GM12865 (cell line): ENCODE results near the gene GPR108.

Source experiments
- DNase-seq: peaks from one replicate; pipeline ENCODE4 v3.0.0; 2010; ENCODE audit warnings: low read depth
- H3K4me3 ChIP-seq: 2 replicates; pipeline ENCODE4 v1.5.1; 2011; ENCODE audit warnings: mild to moderate bottlenecking, low read depth, low read length, control low read depth
- CTCF ChIP-seq: IDR thresholded peaks from 2 replicates; pipeline ENCODE4 v1.5.1; 2011; ENCODE audit warnings: low read length, control low read depth, low read depth, inconsistent platforms; ENCODE audit not compliant: insufficient read depth; ENCODE audit errors: missing control alignments

The GPR108 gene

GRCh38 chr19:6760606-6761005 lies 23.2 kb upstream of the GPR108 start:
- TF ChIP-seq CTCF = no peak
- no peak overlapping the region for H3K4me3 ChIP-seq
- no peak for DNase-seq

- H3K4me3 ChIP-seq = no peak overlapping the region
- no peak for DNase-seq
- no peak for TF ChIP-seq CTCF
Measured at GRCh38 chr19:6754653-6755463, 17.5 kb upstream of the GPR108 start.

GRCh38 chr19:6754136-6754535 lies 16.8 kb upstream of the GPR108 start:
- no peak for DNase-seq
- H3K4me3 ChIP-seq = no peak overlapping the region
- TF ChIP-seq CTCF = no peak

GRCh38 chr19:6753178-6754031 lies 16.0 kb upstream of the GPR108 start:
- peak; percentile 96 for DNase-seq
- H3K4me3 ChIP-seq = peak overlapping the region; percentile 50
- peak; percentile 60 for TF ChIP-seq CTCF

GRCh38 chr19:6752256-6753177 lies 15.1 kb upstream of the GPR108 start:
- peak overlapping the region; percentile 50 for H3K4me3 ChIP-seq
- DNase-seq = no peak
- no peak for TF ChIP-seq CTCF

- DNase-seq = no peak
- no peak overlapping the region for H3K4me3 ChIP-seq
- no peak for TF ChIP-seq CTCF
Measured at GRCh38 chr19:6751189-6751588, 13.8 kb upstream of the GPR108 start.
